IMR-90 (cell line): ENCODE measurements around the gene PIEZO2. TPM values are rescaled to one million over a fixed set of nuclear protein-coding genes. Genes with fewer than 3 reads are reported as not detected.

Experiments
- ATAC-seq: fragments of 200-7000 bp; cut with Tn5 transposase; 2 replicates; pipeline ENCODE4 v1.9.1; 2020; ENCODE audit warnings: low read depth, mild to moderate bottlenecking, moderate library complexity
- BruUV-seq: library from RNA; stranded (reverse); fragments of 400-500 nt; replicated peaks from 2 replicates; lab custom pipeline; 2021; lab: Mats Ljungman, UMichigan
- CTCF ChIA-PET: fragments of 300-600 bp; formaldehyde crosslinking; extraction: SDS; loops from one replicate; lab custom pipeline; 2021; ENCODE audit warnings: antibody characterized with exemption; lab: Yijun Ruan, JAX
- POLR2A ChIA-PET: fragments of 300-600 bp; sonication (Branson Sonifier 250); formaldehyde crosslinking; loops from one replicate; lab custom pipeline; 2022; ENCODE audit warnings: antibody characterized with exemption; ENCODE audit not compliant: unreplicated experiment; lab: Charles Lee
- DNase-seq: peaks from one replicate; pipeline ENCODE4 v3.0.0; 2013
- H2AFZ ChIP-seq: replicated peaks from 2 replicates; pipeline ENCODE3; 2013; ENCODE audit warnings: low read length, mild to moderate bottlenecking; ENCODE audit not compliant: poor library complexity
- H2AK5ac ChIP-seq: 2 replicates; pipeline ENCODE4 v1.6.1; 2013; ENCODE audit warnings: low read depth, low read length, inconsistent platforms
- H2AK9ac ChIP-seq: replicated peaks from 2 replicates; pipeline ENCODE3; 2013; ENCODE audit warnings: mild to moderate bottlenecking, low read depth, low read length, moderate library complexity; ENCODE audit not compliant: poor library complexity
- H2BK120ac ChIP-seq: 2 replicates; pipeline ENCODE4 v1.6.1; 2013; ENCODE audit warnings: low read depth, low read length, inconsistent platforms
- H2BK15ac ChIP-seq: 3 replicates; pipeline ENCODE4 v1.6.1; 2013; ENCODE audit warnings: low read depth, low read length, inconsistent platforms
- H2BK20ac ChIP-seq: 2 replicates; pipeline ENCODE4 v1.6.1; 2013; ENCODE audit warnings: low read depth, mild to moderate bottlenecking, inconsistent platforms, low read length, moderate library complexity
- H2BK5ac ChIP-seq: 2 replicates; pipeline ENCODE4 v1.6.1; 2013; ENCODE audit warnings: mild to moderate bottlenecking, low read depth, low read length, inconsistent platforms; ENCODE audit not compliant: poor library complexity, severe bottlenecking
- H3K14ac ChIP-seq: replicated peaks from 2 replicates; pipeline ENCODE4 v1.6.1; 2013; ENCODE audit warnings: low read depth, low read length, inconsistent platforms
- H3K18ac ChIP-seq: 2 replicates; pipeline ENCODE4 v1.6.1; 2013; ENCODE audit warnings: low read depth, low read length, control low read depth
- H3K23ac ChIP-seq: 2 replicates; pipeline ENCODE4 v1.6.1; 2013; ENCODE audit warnings: low read depth, low read length, inconsistent platforms
- H3K27ac ChIP-seq: 2 replicates; pipeline ENCODE4 v1.5.1; 2013; ENCODE audit warnings: mild to moderate bottlenecking, control low read depth, low read length; ENCODE audit not compliant: insufficient read depth
- H3K27me3 ChIP-seq: 2 replicates; pipeline ENCODE4 v1.6.1; 2013; ENCODE audit warnings: low read length; ENCODE audit not compliant: control insufficient read depth, insufficient read depth
- H3K36me3 ChIP-seq: 2 replicates; pipeline ENCODE4 v1.6.1; 2013; ENCODE audit warnings: low read length, mixed read lengths; ENCODE audit not compliant: control insufficient read depth, insufficient read depth
- H3K4ac ChIP-seq: 2 replicates; pipeline ENCODE4 v1.6.1; 2013; ENCODE audit warnings: low read depth, low read length, inconsistent platforms
- H3K4me1 ChIP-seq: 2 replicates; pipeline ENCODE4 v1.6.1; 2013; ENCODE audit warnings: low read length, mixed read lengths; ENCODE audit not compliant: control insufficient read depth, insufficient read depth
- H3K4me2 ChIP-seq: 2 replicates; pipeline ENCODE4 v1.6.1; 2013; ENCODE audit warnings: low read depth, mild to moderate bottlenecking, control low read depth, low read length, moderate library complexity
- H3K4me3 ChIP-seq: 2 replicates; pipeline ENCODE4 v1.5.1; 2013; ENCODE audit warnings: low read depth, mild to moderate bottlenecking, control low read depth, low read length, moderate library complexity; ENCODE audit not compliant: insufficient read depth
- H3K56ac ChIP-seq: 2 replicates; pipeline ENCODE4 v1.6.1; 2013; ENCODE audit warnings: low read length, inconsistent platforms; ENCODE audit not compliant: insufficient read depth; ENCODE audit errors: extremely low read depth
- H3K79me1 ChIP-seq, 2 experiments: 2 replicates each; pipeline ENCODE4 v1.6.1; 2013; ENCODE audit warnings: low read length in 2 of 2, inconsistent platforms in 1 of 2, low read depth in 1 of 2
- H3K9ac ChIP-seq: 2 replicates; pipeline ENCODE4 v1.6.1; 2013; ENCODE audit warnings: low read depth, low read length, control low read depth
- H3K9me1 ChIP-seq: 2 replicates; pipeline ENCODE4 v1.6.1; 2013; ENCODE audit warnings: low read length, inconsistent platforms; ENCODE audit not compliant: insufficient read depth
- H3K9me3 ChIP-seq: 2 replicates; pipeline ENCODE4 v1.6.1; 2013; ENCODE audit warnings: low read length; ENCODE audit not compliant: control insufficient read depth, insufficient read depth
- H4K20me1 ChIP-seq: 2 replicates; pipeline ENCODE4 v1.6.1; 2013; ENCODE audit warnings: low read length, inconsistent platforms; ENCODE audit not compliant: insufficient read depth
- H4K5ac ChIP-seq: 2 replicates; pipeline ENCODE4 v1.6.1; 2013; ENCODE audit warnings: mild to moderate bottlenecking, low read depth, low read length, control low read depth
- H4K8ac ChIP-seq, 2 experiments: 2 replicates each; pipeline ENCODE4 v1.6.1; 2013; ENCODE audit warnings: low read depth in 2 of 2, low read length in 2 of 2, control low read depth in 1 of 2, inconsistent platforms in 1 of 2
- H4K91ac ChIP-seq: 2 replicates; pipeline ENCODE4 v1.6.1; 2013; ENCODE audit warnings: low read depth, low read length, inconsistent platforms; ENCODE audit not compliant: insufficient read depth
- BHLHE40 ChIP-seq: fragments of 150-350 bp; IDR thresholded peaks from 2 replicates; pipeline ENCODE4 v1.6.1; 2016; ENCODE audit warnings: mild to moderate bottlenecking, low read depth, low read length
- CEBPB ChIP-seq: IDR thresholded peaks from 2 replicates; pipeline ENCODE4 v1.6.1; 2012; ENCODE audit warnings: low read depth, low read length, improper control_type of control experiment
- CHD1 ChIP-seq: IDR thresholded peaks from 2 replicates; pipeline ENCODE4 v1.6.1; 2012; ENCODE audit warnings: low read depth, low read length, improper control_type of control experiment
- CTCF ChIP-seq: conservative IDR thresholded peaks from 2 replicates; pipeline ENCODE4 v1.5.1; 2012; ENCODE audit warnings: mild to moderate bottlenecking, low read depth, low read length, improper control_type of control experiment
- ELK1 ChIP-seq: fragments of 150-350 bp; IDR thresholded peaks from 2 replicates; pipeline ENCODE4 v1.6.1; 2016; ENCODE audit warnings: low read depth, mild to moderate bottlenecking, low read length, moderate library complexity, borderline replicate concordance
- FOS ChIP-seq: fragments of 150-350 bp; IDR thresholded peaks from 2 replicates; pipeline ENCODE4 v1.6.1; 2016; ENCODE audit warnings: low read depth, low read length
- MAFK ChIP-seq: IDR thresholded peaks from 2 replicates; pipeline ENCODE4 v1.6.1; 2012; ENCODE audit warnings: low read depth, low read length, improper control_type of control experiment
- MAZ ChIP-seq: IDR thresholded peaks from 2 replicates; pipeline ENCODE4 v1.6.1; 2012; ENCODE audit warnings: low read depth, mild to moderate bottlenecking, low read length, improper control_type of control experiment, moderate library complexity, borderline replicate concordance
- MXI1 ChIP-seq: IDR thresholded peaks from 2 replicates; pipeline ENCODE4 v1.6.1; 2012; ENCODE audit warnings: low read depth, mild to moderate bottlenecking, low read length, moderate library complexity, borderline replicate concordance
- NFE2L2 ChIP-seq: fragments of 150-350 bp; IDR thresholded peaks from 2 replicates; pipeline ENCODE4 v1.6.1; 2016; ENCODE audit warnings: low read depth, mild to moderate bottlenecking, low read length
- POLR2A ChIP-seq: IDR thresholded peaks from 2 replicates; pipeline ENCODE4 v1.6.1; 2012; ENCODE audit warnings: mild to moderate bottlenecking, low read depth, low read length
- RAD21 ChIP-seq: IDR thresholded peaks from 2 replicates; pipeline ENCODE4 v1.6.1; 2012; ENCODE audit warnings: low read length, improper control_type of control experiment
- RCOR1 ChIP-seq: IDR thresholded peaks from 2 replicates; pipeline ENCODE4 v1.6.1; 2012; ENCODE audit warnings: mild to moderate bottlenecking, low read length, improper control_type of control experiment; ENCODE audit not compliant: insufficient replicate concordance
- RFX5 ChIP-seq: IDR thresholded peaks from 2 replicates; pipeline ENCODE4 v1.8.0; 2012; ENCODE audit warnings: low read depth, mild to moderate bottlenecking, low read length, moderate library complexity
- SMC3 ChIP-seq: fragments of 150-350 bp; IDR thresholded peaks from 2 replicates; pipeline ENCODE4 v1.6.1; 2016; ENCODE audit warnings: low read depth, mild to moderate bottlenecking, antibody characterized with exemption, low read length, moderate library complexity
- WGBS, 2 experiments: methylation state at CpG; one replicate each; pipeline versions ENCODE4 v1.1.5 to v1.1.7; 2013; ENCODE audit warnings: missing lambda C conversion rate in 2 of 2; ENCODE audit not compliant: insufficient read length in 1 of 2; ENCODE audit errors: extremely low coverage in 2 of 2; 5-methylcytosine and 5-hydroxymethylcytosine counted together
- dilution Hi-C: fragments of 300-500 bp; cut with HindIII; formaldehyde crosslinking; loops from one replicate; pipeline ENCODE4 v1.14.3; 2018; ENCODE audit warnings: low sequenced_read_pairs; ENCODE audit not compliant: unreplicated experiment
- in situ Hi-C: fragments of 300-500 bp; cut with MboI; formaldehyde crosslinking; loops from 3 replicates; pipeline ENCODE4 v1.14.3; 2019; ENCODE audit warnings: low sequenced_read_pairs, inconsistent platforms, mixed read lengths
- intact Hi-C: fragments of 100-400 bp; cut with micrococcal nuclease; formaldehyde crosslinking; loops from 2 replicates; pipeline ENCODE4 v1.10.0; 2022
- polyA plus RNA-seq, 3 experiments: library from polyadenylated mRNA; depleted of rRNA; stranded (reverse); fragments of >200 nt; gene quantifications; 2 replicates each; pipeline ENCODE4 v1.2.3, GENCODE V29; 2012; ENCODE audit warnings: low replicate concordance in 1 of 3
- total RNA-seq: library from RNA; depleted of rRNA; stranded (reverse); fragments of >200 nt; gene quantifications from 2 replicates; pipeline ENCODE4 v1.2.3, GENCODE V29; 2012
- TF ChIP-seq, protein P1 (sequence below): fragments of 150-350 bp; IDR thresholded peaks from 2 replicates; pipeline ENCODE4 v1.6.1; 2017; ENCODE audit warnings: mild to moderate bottlenecking, antibody characterized with exemption, low read length, low read depth

PIEZO2 gene
- total and polyA plus RNA-seq, 2 of the 4 experiments (the other 2 are of a cell fraction) = 2.4 to 4.1 TPM

GRCh38 chr18:10775026-10775425 lies 374.3 kb downstream of the PIEZO2 start:
- POLR2A ChIA-PET = no interaction called here
- TF ChIP-seq CTCF = no peak
- no peak for TF ChIP-seq RFX5
- no peak for TF ChIP-seq SMC3
- no peak for TF ChIP-seq NFE2L2
- no peak for TF ChIP-seq MAZ
- no peak for TF ChIP-seq BHLHE40
- TF ChIP-seq, protein P1, sequence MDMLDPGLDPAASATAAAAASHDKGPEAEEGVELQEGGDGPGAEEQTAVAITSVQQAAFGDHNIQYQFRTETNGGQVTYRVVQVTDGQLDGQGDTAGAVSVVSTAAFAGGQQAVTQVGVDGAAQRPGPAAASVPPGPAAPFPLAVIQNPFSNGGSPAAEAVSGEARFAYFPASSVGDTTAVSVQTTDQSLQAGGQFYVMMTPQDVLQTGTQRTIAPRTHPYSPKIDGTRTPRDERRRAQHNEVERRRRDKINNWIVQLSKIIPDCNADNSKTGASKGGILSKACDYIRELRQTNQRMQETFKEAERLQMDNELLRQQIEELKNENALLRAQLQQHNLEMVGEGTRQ = no peak
- TF ChIP-seq CEBPB = no peak
- no peak for TF ChIP-seq RAD21
- no peak for TF ChIP-seq FOS
- no peak for TF ChIP-seq CHD1
- no peak for TF ChIP-seq MAFK
- no peak for TF ChIP-seq RCOR1
- TF ChIP-seq POLR2A = no peak
- no peak for TF ChIP-seq MXI1
- TF ChIP-seq ELK1 = no peak
- no peak overlapping the region for H3K56ac ChIP-seq
- no peak overlapping the region for H4K8ac ChIP-seq
- H2AK9ac ChIP-seq = no peak overlapping the region
- intact Hi-C loops (no loop called here), in situ Hi-C loops (no loop called here), dilution Hi-C loops (no loop called here)
- no peaks in the 10 kb centered on the region for H3K27me3 ChIP-seq
- H2BK20ac ChIP-seq = no peak overlapping the region
- H3K36me3 ChIP-seq = peaks cover 9% of the 10 kb centered on the region; the same call in 1 of the 2 replicates
- BruUV-seq = no TSS peak
- no peak overlapping the region for H2AFZ ChIP-seq
- H3K9me1 ChIP-seq = no peaks in the 10 kb centered on the region; the same call in 1 of the 2 replicates
- no CpG with 5 or more reads among the region's 5 CpGs for WGBS, 2 experiments
- no peak overlapping the region for H3K4ac ChIP-seq
- H3K18ac ChIP-seq = no peak overlapping the region
- no peak overlapping the region for H2AK5ac ChIP-seq
- H3K9me3 ChIP-seq = no peaks in the 10 kb centered on the region
- no peak for ATAC-seq
- no peaks in the 10 kb centered on the region for H3K79me1 ChIP-seq
- no peak overlapping the region for H2BK5ac ChIP-seq
- H3K4me3 ChIP-seq = no peak overlapping the region
- CTCF ChIA-PET = no interaction called here
- no peak overlapping the region for H3K9ac ChIP-seq
- no peak overlapping the region for H3K27ac ChIP-seq
- H3K23ac ChIP-seq = no peak overlapping the region
- no peak overlapping the region for H3K4me2 ChIP-seq
- no peak overlapping the region for H4K5ac ChIP-seq
- H3K14ac ChIP-seq = no peak overlapping the region
- no peak overlapping the region for H2BK120ac ChIP-seq
- H2BK15ac ChIP-seq = no peak overlapping the region
- DNase-seq = no peak
- H3K4me1 ChIP-seq = peaks cover 2% of the 10 kb centered on the region; the same call in 1 of the 2 replicates
- no peak overlapping the region for H4K91ac ChIP-seq
- H4K20me1 ChIP-seq = no peaks in the 10 kb centered on the region
